Fibroblast of peridontal ligament (primary cell): ENCODE results near the gene HIP1.
"Not testable (repeated sequence)": the region's sequence is repeated elsewhere in the genome, so short reads cannot be mapped to it uniquely, and the experiment has no call there.

Source experiments
- DNase-seq: peaks from one replicate; pipeline ENCODE4 v3.0.0-alpha.2; 2010; ENCODE audit errors: extremely low read depth

Gene HIP1

DNA sequence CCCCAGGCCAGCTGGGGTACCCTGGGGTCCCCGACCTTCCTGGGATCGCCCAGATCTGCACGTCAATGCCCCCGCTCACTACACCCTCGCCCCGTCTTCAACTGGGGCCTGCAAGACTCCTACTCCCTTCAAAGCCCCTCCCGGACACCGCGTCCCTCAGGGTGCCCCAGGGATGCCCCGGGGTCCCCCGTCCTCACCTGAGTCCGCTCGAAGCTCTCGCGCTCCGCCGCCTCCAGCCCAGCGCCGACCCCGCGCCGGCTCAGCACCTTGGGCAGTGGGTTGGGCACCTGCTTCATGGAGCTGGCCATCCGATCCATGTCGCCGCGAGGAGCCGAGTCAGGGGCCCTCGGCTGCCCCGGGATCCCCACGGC is at the start of gene HIP1:
TSS of gene HIP1 (minus strand) at position 338 of the 371 bp plus-strand sequence. CDS start at position 317, 21 bp downstream.
- no peak for DNase-seq

DNA sequence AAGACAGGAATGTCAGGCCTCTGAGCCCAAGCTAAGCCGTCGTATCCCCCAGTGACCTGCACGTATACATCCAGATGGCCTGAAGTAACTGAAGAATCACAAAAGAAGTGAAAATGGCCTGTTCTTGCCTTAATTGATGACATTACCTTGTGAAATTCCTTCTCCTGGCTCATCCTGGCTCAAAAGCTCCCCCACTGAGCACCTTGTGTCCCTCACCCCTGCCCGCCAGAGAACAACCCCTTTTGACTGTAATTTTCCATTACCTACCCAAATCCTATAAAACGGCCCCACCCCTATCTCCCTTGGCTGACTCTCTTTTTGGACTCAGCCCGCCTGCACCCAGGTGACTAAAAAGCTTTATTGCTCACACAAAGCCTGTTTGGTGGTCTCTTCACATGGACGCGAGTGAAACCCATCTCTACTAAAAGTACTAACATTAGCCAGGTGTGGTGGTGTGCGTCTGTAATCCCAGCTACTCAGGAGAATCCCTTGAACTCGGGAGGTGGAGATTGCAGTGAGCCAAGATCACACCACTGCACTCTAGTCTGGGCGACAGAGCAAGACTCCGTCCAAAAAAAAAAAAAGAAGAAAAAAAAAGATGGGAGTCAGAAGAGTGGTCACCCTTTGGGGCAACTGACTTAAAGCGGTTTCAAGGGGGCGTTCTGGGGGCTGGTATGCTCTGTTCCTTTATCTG is 49.6 kb upstream of the HIP1 start:
- not testable (repeated sequence) for DNase-seq

DNA sequence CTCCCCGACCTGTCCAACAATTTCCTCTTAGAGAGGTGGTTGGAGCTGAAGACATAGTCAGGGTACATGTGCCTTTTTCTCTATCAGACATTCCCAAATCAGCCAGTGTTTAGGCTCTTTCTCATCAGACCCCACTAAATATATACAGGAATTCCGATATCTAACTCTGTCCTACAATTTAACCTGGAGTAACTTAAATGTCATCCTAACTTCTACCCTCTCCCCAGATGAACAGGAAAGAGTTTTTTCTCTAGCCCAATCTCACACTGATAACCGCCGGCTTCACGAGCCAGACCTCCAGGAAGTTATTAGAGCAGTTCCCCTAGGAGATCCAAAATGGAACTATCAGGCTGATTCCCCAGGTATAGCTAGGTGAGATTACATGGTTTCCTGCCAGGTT is 44.3 kb upstream of the HIP1 start:
- not testable (repeated sequence) for DNase-seq

DNA sequence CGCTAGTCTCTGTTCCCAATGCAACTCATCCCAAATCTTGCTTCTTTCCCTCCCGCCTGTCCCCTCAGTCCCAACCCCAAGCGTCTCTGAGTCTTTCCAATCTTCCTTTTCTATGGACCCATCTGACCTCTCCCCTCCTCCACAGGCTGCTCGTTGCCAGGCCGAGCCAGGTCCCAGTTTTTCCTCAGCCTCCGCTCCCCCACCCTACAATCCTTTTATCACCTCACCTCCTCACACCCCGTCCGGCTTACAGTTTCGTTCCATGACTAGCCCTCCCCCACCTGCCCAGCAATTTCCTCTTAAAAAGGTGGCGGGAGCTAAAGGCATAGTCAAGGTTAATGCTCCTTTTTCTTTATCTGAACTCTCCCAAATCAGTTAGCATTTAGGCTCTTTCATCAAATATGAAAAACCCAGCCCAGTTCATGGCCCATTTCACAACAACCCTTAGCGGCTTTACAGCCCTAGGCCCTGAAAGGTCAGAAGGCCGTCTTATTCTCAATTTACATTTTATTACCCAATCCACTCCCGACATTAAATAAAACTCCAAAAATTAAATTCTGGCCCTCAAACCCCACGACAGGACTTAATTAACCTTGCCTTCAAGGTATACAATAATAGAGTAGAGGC is 42.0 kb upstream of the HIP1 start:
- DNase-seq: not testable (repeated sequence)

DNA sequence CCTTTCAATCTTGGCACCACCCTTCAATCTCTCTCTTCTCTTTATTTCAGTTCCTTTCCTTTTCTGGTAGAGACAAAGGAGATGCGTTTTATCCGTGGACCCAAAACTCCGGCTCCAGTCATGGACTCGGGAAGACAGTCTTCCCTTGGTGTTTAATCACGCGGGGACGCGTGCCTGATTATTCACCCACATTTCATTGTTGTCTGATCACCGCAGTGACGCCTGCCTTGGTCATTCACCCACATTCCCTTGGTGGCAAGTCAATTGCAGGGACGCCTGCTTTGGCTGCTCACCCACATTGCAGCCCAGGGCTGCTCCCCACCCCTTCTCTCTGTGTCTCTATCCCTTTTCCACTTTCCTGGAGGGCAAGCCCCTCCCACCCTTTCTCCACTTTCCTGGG is 40.8 kb upstream of the HIP1 start:
- not testable (repeated sequence) for DNase-seq

DNA sequence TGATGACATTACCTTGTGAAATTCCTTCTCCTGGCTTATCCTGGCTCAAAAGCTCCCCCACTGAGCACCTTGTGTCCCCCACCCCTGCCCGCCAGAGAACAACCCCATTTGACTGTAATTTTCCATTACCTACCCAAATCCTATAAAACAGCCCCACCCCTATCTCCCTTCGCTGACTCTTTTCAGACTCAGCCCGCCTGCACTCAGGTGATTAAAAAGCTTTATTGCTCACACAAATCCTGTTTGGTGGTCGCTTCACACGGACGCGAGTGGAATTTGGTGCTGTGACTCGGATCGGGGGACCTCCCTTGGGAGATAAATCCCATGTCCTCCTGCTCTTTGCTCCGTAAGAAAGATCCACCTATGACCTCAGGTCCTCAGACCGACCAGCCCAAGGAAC is 40.3 kb upstream of the HIP1 start:
- not testable (repeated sequence) for DNase-seq

DNA sequence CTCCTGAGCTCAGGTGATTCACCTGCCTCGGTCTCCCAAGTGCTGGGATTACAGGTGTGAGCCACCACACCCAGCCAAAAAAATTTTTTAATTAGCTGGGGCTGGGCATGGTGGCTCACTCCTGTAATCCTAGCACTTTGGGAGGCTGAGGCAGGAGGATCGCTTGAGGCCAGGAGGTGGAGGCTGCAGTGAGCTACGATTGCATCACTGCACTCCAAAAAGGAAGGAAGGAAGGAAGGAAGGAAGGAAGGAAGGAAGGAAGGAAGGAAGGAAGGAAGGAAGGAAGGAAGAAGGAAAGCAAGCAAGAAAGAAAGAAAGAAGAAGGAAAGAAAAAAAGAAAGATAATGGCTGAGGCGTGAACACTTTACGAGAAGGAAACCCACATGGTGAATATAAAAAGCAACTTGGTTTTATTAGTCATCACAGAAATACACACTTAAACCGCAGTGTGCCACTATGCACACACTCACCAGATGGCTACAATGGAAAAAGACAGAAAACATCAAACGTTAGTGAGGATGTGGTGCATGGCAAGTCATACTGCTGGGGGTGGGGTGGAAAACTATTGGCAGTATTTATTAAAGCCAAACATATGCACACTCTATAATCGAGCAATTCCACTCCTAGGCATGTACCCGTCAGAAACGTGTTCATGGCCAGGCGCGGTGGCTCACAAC is 37.7 kb upstream of the HIP1 start:
- DNase-seq: peak; percentile 92

DNA sequence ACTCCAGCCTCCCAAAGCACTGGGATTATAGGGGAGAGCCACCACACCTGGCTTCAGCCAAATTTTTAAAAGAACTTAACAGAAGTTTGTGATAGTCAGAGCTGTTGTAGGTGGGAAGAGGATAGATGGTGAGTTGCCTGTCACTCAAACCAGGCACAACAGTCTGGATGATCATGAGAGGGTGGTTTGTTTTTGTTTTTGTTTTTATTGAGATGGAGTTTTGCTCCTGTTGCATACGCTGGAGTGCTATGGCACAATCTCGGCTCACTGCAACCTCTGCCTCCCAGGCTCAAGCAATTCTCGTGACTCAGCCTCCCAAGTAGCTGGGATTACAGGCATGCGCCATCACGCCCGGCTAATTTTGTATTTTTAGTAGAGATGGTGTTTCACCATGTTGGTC is 35.2 kb upstream of the HIP1 start:
- not testable (repeated sequence) for DNase-seq

DNA sequence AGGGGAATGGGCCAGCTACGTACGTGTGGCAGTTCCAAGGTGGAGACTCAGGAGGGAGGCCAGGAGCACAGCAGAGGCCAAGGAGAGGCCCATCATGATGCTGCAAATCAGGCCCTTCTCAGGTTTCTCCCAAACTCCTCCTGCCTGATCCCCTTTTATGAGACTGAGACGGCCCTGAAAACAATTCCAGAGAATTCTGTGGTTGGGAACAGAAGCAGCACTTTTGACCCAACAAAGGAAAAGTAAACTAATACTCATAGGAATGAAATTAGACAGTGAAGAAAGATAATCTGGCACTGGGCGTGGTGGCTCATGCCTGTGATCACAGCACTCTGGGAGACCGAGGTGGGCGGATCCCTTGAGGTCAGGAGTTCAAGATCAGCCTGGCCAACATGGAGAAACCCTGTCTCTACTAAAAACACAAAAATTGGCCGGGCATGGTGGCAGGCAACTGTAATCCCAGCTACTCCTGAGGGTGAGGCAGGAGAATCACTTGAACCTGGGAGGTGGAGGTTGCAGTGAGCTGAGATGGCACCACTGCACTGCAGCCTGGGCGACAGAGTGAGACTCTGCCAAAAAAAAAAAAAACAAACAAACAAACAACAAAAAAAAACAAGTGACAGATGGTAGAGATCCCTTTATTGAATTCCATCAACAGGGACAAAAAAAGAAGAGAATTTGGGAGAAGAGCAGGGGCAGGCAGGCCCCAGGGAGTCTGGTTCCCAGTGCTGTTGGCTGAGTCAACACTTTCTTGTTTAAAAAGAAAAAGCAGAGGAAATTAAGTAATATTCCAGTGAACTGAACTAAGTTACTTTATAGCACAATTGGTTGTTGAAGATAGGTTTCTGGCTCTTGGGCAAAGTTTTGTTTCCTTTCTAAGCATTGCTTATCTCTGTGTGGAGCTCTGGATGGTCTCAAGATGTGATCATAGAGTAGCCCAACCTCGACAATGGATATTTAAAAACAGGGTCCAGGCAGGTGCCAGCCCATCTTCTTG is 33.6 kb upstream of the HIP1 start, which contains the start of gene CCL26:
TSS of gene CCL26 (minus strand) at position 131 of the 997 bp plus-strand sequence. CDS start at position 96, 35 bp downstream.
- DNase-seq: peak; percentile 95

DNA sequence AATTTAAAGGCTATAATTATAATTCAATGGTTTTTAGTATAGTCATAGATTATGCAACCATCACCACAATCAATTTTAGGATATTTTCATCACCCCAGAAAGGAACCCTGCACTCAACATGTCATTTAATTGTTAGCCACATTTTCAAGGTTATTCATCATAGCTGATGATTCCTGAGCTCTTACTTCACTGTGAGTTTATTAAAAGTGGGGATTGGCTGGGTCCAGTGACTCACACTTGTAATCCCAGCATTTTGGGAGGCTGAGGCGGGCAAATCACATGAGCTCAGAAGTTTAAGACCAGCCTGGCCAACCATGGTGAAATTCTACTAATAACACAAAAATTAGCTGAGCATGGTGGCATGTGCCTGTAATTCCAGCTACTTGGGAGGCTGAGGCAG is 32.5 kb upstream of the HIP1 start:
- peak; percentile 89 for DNase-seq

DNA sequence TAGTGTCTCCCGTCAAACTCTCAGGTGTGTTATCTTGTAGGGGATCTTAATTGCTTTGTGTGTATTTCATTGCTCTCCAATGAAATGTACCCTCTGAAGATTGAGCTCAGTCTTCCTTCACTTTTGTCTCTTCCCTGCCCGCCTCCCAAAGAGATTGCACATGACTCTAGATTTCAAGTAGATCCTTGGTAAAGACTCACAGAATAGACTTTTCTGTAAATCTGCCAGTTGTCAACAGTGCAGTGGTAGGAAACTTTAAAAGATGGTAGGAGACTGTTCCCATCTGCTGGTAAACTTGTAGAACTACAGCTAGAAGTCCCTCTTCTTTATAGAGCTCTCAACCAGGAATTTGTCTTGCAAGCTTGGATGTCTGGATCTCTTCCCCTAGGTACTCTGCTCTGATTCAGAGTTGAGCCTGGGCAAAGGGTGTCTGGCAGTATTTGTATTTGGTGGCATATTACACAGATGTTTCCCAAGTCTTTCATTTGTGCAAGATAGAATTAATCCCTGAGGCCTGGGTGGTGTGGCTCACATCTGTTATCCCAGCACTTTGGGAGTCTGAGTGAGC is 23.7 kb upstream of the HIP1 start:
- DNase-seq: peak; percentile 91

DNA sequence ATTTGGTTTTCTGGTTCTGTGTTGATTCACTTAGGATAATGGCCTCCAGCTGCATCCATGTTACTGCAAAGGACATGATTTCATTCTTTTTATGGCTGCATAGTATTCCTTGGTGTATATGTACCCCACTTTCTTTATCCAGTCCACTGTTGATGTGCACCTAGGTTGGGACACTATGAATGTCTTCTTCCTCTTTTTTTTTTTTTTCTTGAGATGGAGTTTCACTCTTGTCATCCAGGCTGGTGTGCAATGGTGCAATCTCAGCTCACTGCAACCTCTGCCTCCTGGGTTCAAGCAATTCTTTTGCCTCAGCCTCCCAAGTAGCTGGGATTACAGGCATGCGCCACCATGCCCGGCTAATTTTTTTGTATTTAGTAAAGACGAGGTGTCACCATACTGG is 23.1 kb upstream of the HIP1 start:
- DNase-seq: not testable (repeated sequence)

DNA sequence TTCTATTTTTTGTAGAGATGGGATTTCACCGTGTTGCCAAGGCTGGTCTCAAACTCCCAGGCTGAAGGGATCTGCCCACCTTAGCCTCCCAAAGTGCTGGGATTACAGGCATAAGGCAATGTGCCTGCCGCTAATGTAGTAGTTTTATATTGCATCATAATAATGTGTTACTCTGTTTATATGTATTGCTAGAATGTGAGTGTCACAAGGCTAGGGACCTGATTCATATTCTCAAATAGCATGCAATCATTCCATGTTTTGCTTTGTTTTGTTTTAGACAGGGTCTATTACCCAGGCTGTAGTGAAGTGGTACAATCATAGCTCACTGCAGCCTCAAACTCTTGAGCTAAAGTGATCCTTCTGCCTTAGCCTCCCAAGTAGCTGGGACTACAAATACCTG is 19.8 kb upstream of the HIP1 start:
- peak; percentile 83 for DNase-seq

DNA sequence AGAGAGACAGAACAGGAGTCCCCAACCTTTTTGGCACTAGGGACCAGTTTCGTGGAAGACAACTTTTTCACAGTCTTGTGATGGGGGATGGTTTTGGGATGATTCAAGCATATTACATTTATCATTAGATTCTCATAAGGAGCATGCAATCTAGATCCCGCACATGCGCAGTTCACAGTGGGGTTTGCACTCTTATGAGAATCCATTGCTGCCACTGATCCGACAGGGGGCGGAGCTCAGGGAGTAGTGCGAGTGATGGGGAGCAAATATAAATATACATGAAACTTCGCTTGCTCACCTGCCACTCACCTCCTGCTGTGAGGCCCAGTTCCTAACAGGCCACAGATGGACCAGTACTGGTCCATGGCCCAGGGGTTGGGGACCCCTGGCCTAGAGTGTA is 19.1 kb upstream of the HIP1 start:
- no peak for DNase-seq

DNA sequence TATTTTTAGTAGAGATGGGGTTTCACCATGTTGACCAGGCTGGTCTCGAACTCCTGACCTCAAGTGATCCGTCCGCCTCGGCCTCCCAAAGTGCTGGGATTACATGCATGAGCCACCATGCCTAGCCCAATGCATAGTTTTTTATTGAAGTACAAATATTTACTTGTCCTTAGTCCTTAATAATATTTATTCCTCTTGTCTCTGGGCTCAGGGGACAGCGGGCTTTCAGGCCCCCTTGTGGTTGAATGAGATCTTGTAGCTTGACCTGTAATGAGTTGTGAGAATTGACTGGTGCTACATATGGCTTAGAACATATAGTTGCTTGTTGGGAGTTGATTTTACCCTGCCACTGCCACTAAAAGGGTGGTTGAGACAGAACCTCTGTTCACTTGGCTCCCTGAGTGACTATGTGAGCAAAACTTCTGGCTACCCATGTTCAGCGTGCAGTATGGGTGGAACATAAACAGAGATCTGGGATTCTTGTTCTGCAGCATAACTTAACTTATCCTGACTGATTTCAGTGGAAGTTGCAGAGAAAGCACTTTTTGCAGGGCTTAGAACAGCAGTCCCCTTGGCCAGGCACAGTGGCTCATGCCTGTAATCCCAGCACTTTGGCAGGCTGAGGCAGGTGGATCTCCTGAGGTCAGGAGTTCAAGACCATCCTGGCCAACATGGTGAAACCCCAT is 18.4 kb upstream of the HIP1 start:
- DNase-seq: peak; percentile 46

DNA sequence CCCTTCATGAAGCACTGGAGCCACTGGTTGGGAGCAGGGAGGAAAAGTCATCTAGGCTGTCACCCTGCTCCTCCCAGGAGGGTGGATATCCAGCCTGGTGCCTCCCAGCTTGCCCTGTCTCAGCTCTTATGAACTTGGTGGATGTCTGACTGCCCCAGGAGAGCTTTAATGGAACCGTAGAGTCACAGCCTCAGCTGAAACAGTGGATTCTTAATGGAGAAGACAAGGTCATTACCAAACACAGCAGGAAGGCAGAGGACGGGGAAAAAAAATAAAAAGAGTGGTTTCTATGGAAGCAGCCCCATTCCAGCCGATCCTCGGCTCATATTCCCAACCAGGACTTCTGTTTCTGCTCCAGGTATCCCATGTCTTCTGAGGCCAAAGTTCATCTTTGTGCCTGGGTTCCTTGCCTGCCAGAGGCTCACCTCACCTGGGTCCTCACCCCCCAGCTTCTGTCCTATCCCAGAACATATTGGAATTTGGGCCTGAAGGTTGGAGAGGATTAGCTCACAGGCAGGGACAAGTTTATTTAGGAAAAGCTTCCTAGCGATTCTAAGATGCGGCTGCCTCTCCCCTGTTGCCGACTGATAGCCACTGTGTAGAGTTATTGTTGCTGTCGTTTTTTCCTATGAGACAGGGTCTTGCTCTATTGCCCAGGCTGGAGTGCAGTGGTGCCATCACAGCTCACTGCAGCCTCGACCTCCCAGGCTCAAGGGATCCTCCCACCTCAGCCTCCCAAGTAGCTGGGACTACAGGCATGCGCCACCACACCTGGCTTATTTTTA is 17.7 kb upstream of the HIP1 start:
- no peak for DNase-seq

DNA sequence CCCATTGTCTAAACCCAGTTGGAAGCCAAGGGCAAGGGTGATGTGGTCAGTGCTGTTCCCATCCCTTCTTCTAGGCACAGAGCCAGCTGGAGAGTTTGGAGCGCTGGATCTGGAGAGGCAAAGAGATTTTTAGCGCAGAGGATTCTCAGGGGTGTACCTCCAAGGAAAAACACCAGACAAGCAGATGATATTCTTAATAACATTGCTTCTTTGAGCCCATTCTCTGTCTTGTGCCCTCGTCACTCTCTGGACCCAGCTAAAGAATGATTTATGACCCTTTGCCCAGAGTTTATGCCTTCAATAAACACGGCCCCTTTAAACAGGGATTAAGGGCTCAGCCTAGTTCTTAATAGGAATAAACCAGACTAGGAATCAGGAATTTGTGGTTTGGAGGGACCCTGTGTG is 4.7 kb upstream of the HIP1 start:
- DNase-seq: peak; percentile 37

DNA sequence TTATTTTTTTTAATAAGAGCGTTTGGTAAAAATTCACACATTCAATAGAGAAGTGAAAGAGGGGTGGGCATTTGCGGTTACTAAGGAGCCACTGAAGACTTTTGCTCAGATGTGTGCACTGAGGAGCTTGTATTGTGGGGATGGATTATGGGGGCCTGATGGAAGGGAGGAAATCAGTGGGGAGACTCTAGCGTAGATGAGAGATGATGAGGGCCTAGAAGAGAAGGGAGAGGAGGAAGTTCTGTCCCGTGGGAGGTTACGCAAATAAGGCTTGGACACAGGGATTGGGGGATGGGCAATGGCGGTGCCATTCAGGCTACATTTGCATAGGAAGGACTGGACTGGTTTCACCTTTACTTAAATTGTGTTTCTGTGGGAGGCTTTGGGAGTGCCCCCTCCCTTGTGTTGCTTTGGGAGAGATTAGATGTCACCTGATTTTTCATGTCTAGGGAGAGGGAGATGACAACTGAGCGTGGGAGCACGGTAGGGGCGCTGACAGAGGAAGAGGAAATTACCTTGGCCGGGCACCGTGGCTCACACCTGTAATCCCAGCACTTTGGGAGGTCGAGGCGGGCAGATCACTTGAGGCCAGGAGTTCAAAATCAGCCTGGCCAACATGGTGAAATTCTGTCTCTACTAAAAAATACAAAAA is 2.2 kb upstream of the HIP1 start:
- DNase-seq: no peak
